GM12891 (cell line): ENCODE measurements around the gene CNPY1.

Source experiments
- POLR2A ChIP-seq: IDR thresholded peaks from 2 replicates; pipeline ENCODE4 v1.6.1; 2011; ENCODE audit warnings: low read depth, low read length, control low read depth
- POLR2AphosphoS5 ChIP-seq: IDR thresholded peaks from 2 replicates; pipeline ENCODE4 v1.6.1; 2011; ENCODE audit warnings: low read depth, low read length, control low read depth
- POU2F2 ChIP-seq: IDR thresholded peaks from 2 replicates; pipeline ENCODE4 v1.6.1; 2011; ENCODE audit warnings: low read depth, mild to moderate bottlenecking, control low read depth, low read length, moderate library complexity
- SPI1 ChIP-seq: IDR thresholded peaks from 2 replicates; pipeline ENCODE4 v1.6.1; 2011; ENCODE audit warnings: low read depth, low read length, control low read depth
- TAF1 ChIP-seq: IDR thresholded peaks from 2 replicates; pipeline ENCODE4 v1.6.1; 2011; ENCODE audit warnings: low read depth, low read length, control low read depth

DNA sequence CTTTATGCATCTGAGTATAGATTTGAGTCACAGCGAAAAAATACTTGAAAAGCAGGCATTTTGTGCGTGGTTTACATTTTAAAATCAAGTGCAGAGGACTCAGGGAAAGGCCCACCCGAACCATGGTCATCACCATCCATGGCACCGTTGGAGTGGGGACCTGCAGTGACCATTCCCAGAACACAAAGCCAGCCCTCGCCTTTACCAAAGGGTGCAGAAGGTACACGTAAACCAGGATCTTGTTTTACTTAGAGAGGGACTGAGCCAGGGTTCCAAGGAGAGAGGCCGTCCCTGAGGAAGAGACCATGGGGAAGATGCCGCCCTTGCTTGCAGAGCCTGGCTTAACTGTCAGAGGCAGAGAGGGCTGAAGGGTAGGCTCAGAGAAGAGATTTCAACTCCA lies 12.0 kb upstream of the CNPY1 start:
- TF ChIP-seq POLR2A (no peak), POLR2AphosphoS5 (no peak), TAF1 (no peak), SPI1 (no peak), POU2F2 (no peak)
